ENCODE results near the gene S100A8.
"Not testable (repeated sequence)": the region's sequence is repeated elsewhere in the genome, so short reads cannot be mapped to it uniquely, and the experiment has no call there.

S100A8 gene

GRCh38 chr1:153360592-153361479 is 30.0 kb downstream of the S100A8 start:
- DNase-seq, result no peak

- DNase-seq, result no peak
Measured at GRCh38 chr1:153360190-153360589, 30.7 kb downstream of the S100A8 start.

- no peak for DNase-seq
Measured at GRCh38 chr1:153359241-153359640, 31.6 kb downstream of the S100A8 start.

GRCh38 chr1:153358691-153358975 is 32.2 kb downstream of the S100A8 start:
- DNase-seq, result no peak

GRCh38 chr1:153357853-153358690 is 32.8 kb downstream of the S100A8 start, which contains the start of gene S100A9:
Gene S100A9, plus strand, starts transcription at chr1:153357854. Its CDS starts 430 bp downstream, at chr1:153358284.
- no peak for DNase-seq

- no peak for DNase-seq
Measured at GRCh38 chr1:153357076-153357852, 33.6 kb downstream of the S100A8 start.

- no peak for DNase-seq
Measured at GRCh38 chr1:153356392-153357075, 34.3 kb downstream of the S100A8 start.

GRCh38 chr1:153355445-153356071 is 35.3 kb downstream of the S100A8 start:
- DNase-seq, result peak; percentile 9

GRCh38 chr1:153354515-153355193 is 36.2 kb downstream of the S100A8 start:
- no peak for DNase-seq

- DNase-seq, result no peak
Measured at GRCh38 chr1:153353226-153353947, 37.5 kb downstream of the S100A8 start.

- peak; percentile 11 for DNase-seq
Measured at GRCh38 chr1:153352523-153352922, 38.4 kb downstream of the S100A8 start.

- DNase-seq, result no peak
Measured at GRCh38 chr1:153350321-153350957, 40.4 kb downstream of the S100A8 start.

GRCh38 chr1:153349363-153350320 is 41.2 kb downstream of the S100A8 start:
- no peak for DNase-seq

- DNase-seq, result no peak
Measured at GRCh38 chr1:153348511-153349362, 42.1 kb downstream of the S100A8 start, which contains the start of gene PGLYRP4. Gene PGLYRP4, minus strand, starts transcription at chr1:153348841. Its CDS starts 909 bp downstream, at chr1:153347932.

- DNase-seq, result no peak
Measured at GRCh38 chr1:153347856-153348255, 43.0 kb downstream of the S100A8 start.

- DNase-seq, result not testable (repeated sequence)
Measured at GRCh38 chr1:153347049-153347448, 43.8 kb downstream of the S100A8 start.

GRCh38 chr1:153346077-153346723 is 44.7 kb downstream of the S100A8 start:
- DNase-seq, result no peak
